Mesenchymal stem cell (in vitro differentiated cells and primary cell): Measurements from ENCODE around the gene GATM.

Experiments
- DNase-seq: peaks from one replicate; pipeline ENCODE4 v3.0.0-alpha.2; 2013
- H2AFZ ChIP-seq: one replicate; pipeline ENCODE4 v1.6.1; 2013; ENCODE audit warnings: low read depth, mild to moderate bottlenecking, control low read depth, inconsistent platforms, low read length, moderate library complexity
- H2AK5ac ChIP-seq: 2 replicates; pipeline ENCODE4 v1.6.1; 2013; ENCODE audit warnings: low read length, moderate library complexity, mild to moderate bottlenecking, inconsistent platforms; ENCODE audit not compliant: severe bottlenecking
- H2BK120ac ChIP-seq: one replicate; pipeline ENCODE4 v1.6.1; 2013; ENCODE audit warnings: low read depth, mild to moderate bottlenecking, inconsistent platforms, low read length, moderate library complexity
- H2BK12ac ChIP-seq, 2 experiments: one replicate each; pipeline ENCODE4 v1.6.1; 2013; ENCODE audit warnings: inconsistent platforms in 2 of 2, low read length in 2 of 2, mild to moderate bottlenecking in 2 of 2, moderate library complexity in 2 of 2, control low read depth in 1 of 2
- H2BK15ac ChIP-seq: one replicate; pipeline ENCODE4 v1.6.1; 2013; ENCODE audit warnings: mild to moderate bottlenecking, low read depth, inconsistent platforms; ENCODE audit not compliant: poor library complexity, severe bottlenecking
- H2BK5ac ChIP-seq: 2 replicates; pipeline ENCODE4 v1.6.1; 2013; ENCODE audit warnings: low read depth, mild to moderate bottlenecking, low read length, control low read depth, inconsistent platforms; ENCODE audit not compliant: poor library complexity, severe bottlenecking
- H3K14ac ChIP-seq, 2 experiments: one replicate each; pipeline ENCODE4 v1.6.1; 2013; ENCODE audit warnings: inconsistent platforms in 2 of 2, low read length in 2 of 2, control low read depth in 1 of 2, mild to moderate bottlenecking in 1 of 2, moderate library complexity in 1 of 2
- H3K18ac ChIP-seq, 2 experiments: one replicate each; pipeline ENCODE4 v1.6.1; 2013; ENCODE audit warnings: inconsistent platforms in 2 of 2, low read length in 2 of 2, control low read depth in 1 of 2, low read depth in 1 of 2, mild to moderate bottlenecking in 1 of 2
- H3K23ac ChIP-seq, 2 experiments: one replicate each; pipeline ENCODE4 v1.6.1; 2013; ENCODE audit warnings: inconsistent platforms in 2 of 2, low read length in 2 of 2, mild to moderate bottlenecking in 2 of 2, moderate library complexity in 2 of 2, control low read depth in 1 of 2
- H3K27ac ChIP-seq: 2 replicates; pipeline ENCODE4 v1.5.1; 2013; ENCODE audit warnings: mild to moderate bottlenecking, moderate library complexity, low read length, control low read depth, inconsistent platforms; ENCODE audit not compliant: poor library complexity, severe bottlenecking
- H3K27me3 ChIP-seq, 2 experiments: 2 replicates each; pipeline versions ENCODE4 v1.6.1 to v1.7.0; 2013; ENCODE audit warnings: low read length in 2 of 2, mild to moderate bottlenecking in 2 of 2, moderate library complexity in 2 of 2, control low read depth in 1 of 2, inconsistent platforms in 1 of 2; ENCODE audit not compliant: control insufficient read depth in 1 of 2, insufficient read depth in 1 of 2
- H3K36me3 ChIP-seq, 2 experiments: 2 replicates each; pipeline versions ENCODE4 v1.6.1 to v1.7.0; 2013; ENCODE audit warnings: low read length in 2 of 2, control low read depth in 1 of 2, inconsistent platforms in 1 of 2, low read depth in 1 of 2, mild to moderate bottlenecking in 1 of 2; ENCODE audit not compliant: insufficient read depth in 2 of 2, control insufficient read depth in 1 of 2
- H3K4ac ChIP-seq, 2 experiments: one replicate each; pipeline ENCODE4 v1.6.1; 2013; ENCODE audit warnings: inconsistent platforms in 2 of 2, low read length in 2 of 2, mild to moderate bottlenecking in 2 of 2, moderate library complexity in 2 of 2, control low read depth in 1 of 2, low read depth in 1 of 2
- H3K4me1 ChIP-seq: 2 replicates; pipeline ENCODE4 v1.6.1; 2013; ENCODE audit warnings: low read depth, low read length, control low read depth; ENCODE audit not compliant: control insufficient read depth, insufficient read depth
- H3K4me2 ChIP-seq: 2 replicates; pipeline ENCODE4 v1.6.1; 2013; ENCODE audit warnings: low read length, mild to moderate bottlenecking, inconsistent platforms; ENCODE audit not compliant: poor library complexity, severe bottlenecking
- H3K4me3 ChIP-seq, 2 experiments: 2 replicates each; pipeline versions ENCODE4 v1.5.1 to v1.7.0; 2013; ENCODE audit warnings: low read length in 2 of 2, mild to moderate bottlenecking in 2 of 2, control low read depth in 1 of 2, low read depth in 1 of 2; ENCODE audit not compliant: insufficient read depth in 1 of 2
- H3K79me1 ChIP-seq: replicated peaks from 2 replicates; pipeline ENCODE4 v1.6.1; 2013; ENCODE audit warnings: mild to moderate bottlenecking, control low read depth, low read length, inconsistent platforms; ENCODE audit not compliant: poor library complexity, severe bottlenecking
- H3K9ac ChIP-seq: 2 replicates; pipeline ENCODE4 v1.7.0; 2013; ENCODE audit warnings: mild to moderate bottlenecking, low read length, moderate library complexity
- H3K9me3 ChIP-seq: 2 replicates; pipeline ENCODE4 v1.7.0; 2013; ENCODE audit warnings: mild to moderate bottlenecking, low read length; ENCODE audit not compliant: control insufficient read depth
- H4K8ac ChIP-seq: one replicate; pipeline ENCODE4 v1.6.1; 2013; ENCODE audit warnings: inconsistent platforms, mild to moderate bottlenecking, low read length, moderate library complexity
- H4K91ac ChIP-seq: one replicate; pipeline ENCODE4 v1.6.1; 2013; ENCODE audit warnings: mild to moderate bottlenecking, low read length, inconsistent platforms
- WGBS: methylation state at CpG from one replicate; pipeline ENCODE4 v1.1.7; 2013; ENCODE audit warnings: mixed read lengths; 5-methylcytosine and 5-hydroxymethylcytosine counted together

The GATM gene

DNA sequence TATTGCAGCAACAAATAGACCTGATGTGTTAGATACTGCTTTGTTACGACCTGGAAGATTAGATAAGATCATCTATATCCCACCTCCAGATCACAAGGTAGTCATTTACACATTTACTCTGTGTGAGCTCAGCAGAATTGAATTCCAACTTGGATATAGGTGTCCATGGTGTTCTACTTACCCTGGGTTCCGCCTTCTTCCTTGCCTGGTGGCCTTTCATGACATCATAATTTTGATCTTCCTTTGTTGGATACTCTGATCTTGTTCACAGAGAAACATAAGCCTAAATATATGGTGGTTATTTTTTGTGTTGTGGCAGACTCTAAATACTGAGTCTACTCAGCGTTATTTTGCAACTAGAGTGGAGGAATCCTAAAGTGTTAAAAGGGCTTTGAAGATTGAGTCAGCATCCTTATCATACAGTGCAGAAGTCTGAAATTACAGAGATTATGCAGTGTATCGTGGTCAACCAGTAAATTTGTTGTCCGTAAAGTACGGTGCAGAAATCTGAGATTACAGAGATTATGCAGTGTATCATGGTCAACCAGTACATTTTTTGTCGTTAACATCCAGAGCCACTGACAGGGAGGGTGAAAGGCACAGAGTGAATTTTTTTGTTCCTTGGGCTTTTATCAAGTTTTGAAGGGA lies 39.1 kb upstream of the GATM start:
- Histone ChIP-seq H3K9ac (no peak overlapping the region), H3K4me1 (no peaks in the 10 kb centered on the region), H3K27me3 (no peaks in the 10 kb centered on the region), H2BK5ac (no peak overlapping the region), H3K79me1 (peaks cover 21% of the 10 kb centered on the region), H3K18ac (no peak overlapping the region), H2AK5ac (no peak overlapping the region), H3K4me3 (no peak overlapping the region), H3K23ac (no peak overlapping the region), H2BK120ac (no peak overlapping the region), H3K4ac (no peak overlapping the region), H3K4me2 (no peak overlapping the region), H3K27ac (no peak overlapping the region), H2AFZ (no peak overlapping the region), H2BK15ac (no peak overlapping the region), H4K8ac (no peak overlapping the region), H3K9me3 (no peaks in the 10 kb centered on the region), H4K91ac (no peak overlapping the region), H2BK12ac (no peak overlapping the region), H3K14ac (no peak overlapping the region), H3K36me3 (peaks cover 11 to 97% of the 10 kb centered on the region in 2 experiments)
- no peak for DNase-seq
- WGBS: 98% methylated on average over 7 of the region's 7 CpGs

DNA sequence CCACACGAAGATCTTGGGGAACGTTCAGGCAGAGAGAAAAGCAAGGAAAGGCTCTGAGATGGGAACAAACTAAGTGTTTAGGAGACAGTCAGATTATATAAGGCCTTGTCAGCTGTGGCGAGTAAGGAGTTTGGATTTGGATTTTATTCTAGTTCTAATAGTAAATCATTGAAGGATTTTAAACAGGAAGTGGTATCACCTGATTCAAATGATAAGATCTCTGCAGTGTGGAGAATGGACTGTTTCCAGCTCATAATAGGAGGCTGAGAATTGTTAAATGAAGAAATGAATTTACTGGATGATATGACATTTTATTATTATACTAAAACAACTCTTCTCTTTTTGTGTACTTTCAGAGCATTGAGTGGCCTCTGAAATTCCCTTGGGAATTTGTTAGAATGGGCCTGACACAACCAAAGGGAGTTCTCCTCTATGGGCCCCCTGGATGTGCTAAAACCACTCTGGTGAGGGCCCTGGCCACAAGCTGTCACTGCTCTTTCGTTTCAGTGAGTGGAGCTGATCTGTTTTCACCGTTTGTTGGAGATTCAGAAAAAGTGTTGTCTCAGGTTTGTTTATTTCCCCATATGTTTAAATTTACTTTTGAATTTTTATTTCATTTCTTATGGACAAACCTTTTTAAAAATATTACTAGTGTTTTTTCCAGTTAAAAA lies 36.0 kb upstream of the GATM start:
- Histone ChIP-seq H2AFZ (no peak overlapping the region), H2AK5ac (no peak overlapping the region), H4K8ac (no peak overlapping the region), H3K4me2 (no peak overlapping the region), H3K9ac (no peak overlapping the region), H3K4me3 (no peak overlapping the region), H4K91ac (no peak overlapping the region), H3K79me1 (peaks cover 29% of the 10 kb centered on the region), H3K27ac (no peak overlapping the region), H3K4me1 (no peaks in the 10 kb centered on the region), H3K18ac (no peak overlapping the region), H2BK15ac (no peak overlapping the region), H3K27me3 (no peaks in the 10 kb centered on the region), H3K36me3 (peaks cover 21 to 96% of the 10 kb centered on the region in 2 experiments), H3K23ac (no peak overlapping the region), H2BK120ac (no peak overlapping the region), H3K14ac (no peak overlapping the region), H2BK5ac (no peak overlapping the region), H3K9me3 (no peaks in the 10 kb centered on the region), H2BK12ac (no peak overlapping the region), H3K4ac (no peak overlapping the region)
- DNase-seq: no peak
- 85% methylated on average over 4 of the region's 5 CpGs for WGBS

DNA sequence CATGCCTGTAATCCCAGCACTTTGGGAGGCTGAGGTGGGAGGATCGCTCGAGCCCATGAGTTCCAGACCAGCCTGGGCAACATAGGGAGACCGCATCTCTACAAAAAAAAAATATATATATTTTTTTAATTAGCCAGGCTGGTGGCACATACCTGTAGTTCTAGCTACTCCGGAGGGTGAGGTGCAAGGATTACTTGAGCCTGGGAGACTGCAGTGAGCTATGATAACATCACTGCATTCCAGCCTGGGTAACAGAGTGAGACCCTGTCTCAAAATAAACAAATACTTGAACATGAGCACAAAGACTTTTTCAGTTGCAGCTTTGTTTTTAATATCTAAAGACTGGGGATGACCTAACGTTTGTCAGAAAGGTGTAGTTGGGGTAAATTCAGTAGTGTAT lies 31.3 kb upstream of the GATM start:
- Histone ChIP-seq H3K14ac (no peak overlapping the region), H2BK12ac (no peak overlapping the region), H3K9ac (no peak overlapping the region), H3K4me2 (no peak overlapping the region), H3K18ac (no peak overlapping the region), H3K4me1 (peaks cover under 1% of the 10 kb centered on the region), H2BK120ac (no peak overlapping the region), H4K91ac (no peak overlapping the region), H2AK5ac (no peak overlapping the region), H3K23ac (no peak overlapping the region), H3K9me3 (no peaks in the 10 kb centered on the region), H3K36me3 (peaks cover 21 to 95% of the 10 kb centered on the region in 2 experiments), H3K79me1 (peaks cover 23% of the 10 kb centered on the region), H2AFZ (no peak overlapping the region), H2BK5ac (no peak overlapping the region), H3K27me3 (no peaks in the 10 kb centered on the region), H3K4ac (no peak overlapping the region), H4K8ac (no peak overlapping the region), H2BK15ac (no peak overlapping the region), H3K4me3 (no peak overlapping the region), H3K27ac (no peak overlapping the region)
- DNase-seq: no peak
- 92% methylated on average over 2 of the region's 5 CpGs for WGBS

- no peak overlapping the region for H3K18ac ChIP-seq
- H2BK15ac ChIP-seq: no peak overlapping the region
- H3K27me3 ChIP-seq: no peaks in the 10 kb centered on the region
- H3K4me1 ChIP-seq: peaks cover 4% of the 10 kb centered on the region
- WGBS: no CpG with 5 or more reads among the region's 1 CpG
- H3K4me2 ChIP-seq: no peak overlapping the region
- H3K9me3 ChIP-seq: no peaks in the 10 kb centered on the region
- no peak overlapping the region for H3K4me3 ChIP-seq
- H3K9ac ChIP-seq: no peak overlapping the region
- H4K91ac ChIP-seq: no peak overlapping the region
- DNase-seq: no peak
- no peak overlapping the region for H2AK5ac ChIP-seq
- no peak overlapping the region for H2BK120ac ChIP-seq
- H3K4ac ChIP-seq: no peak overlapping the region
- H3K36me3 ChIP-seq: peaks cover 21 to 77% of the 10 kb centered on the region in 2 experiments
- H2BK12ac ChIP-seq: no peak overlapping the region
- H3K27ac ChIP-seq: no peak overlapping the region
- no peak overlapping the region for H2AFZ ChIP-seq
- no peak overlapping the region for H3K23ac ChIP-seq
- H2BK5ac ChIP-seq: no peak overlapping the region
- H3K14ac ChIP-seq: no peak overlapping the region
- peaks cover 17% of the 10 kb centered on the region for H3K79me1 ChIP-seq
- H4K8ac ChIP-seq: no peak overlapping the region
These were observed 29.4 kb upstream of the GATM start for GRCh38 chr15:45407786-45408185.
